Kidney (tissue), 14 donors: ENCODE data around the gene LIFR. TPM values are rescaled to one million over a fixed set of nuclear protein-coding genes. Genes with fewer than 3 reads are reported as not detected.

Experiments used
- DNase-seq, 5 donors: peaks; one replicate each; pipeline ENCODE4 v3.0.0-alpha.2; 2013 to 2020
- FAIRE-seq: peaks from 2 replicates; lab custom pipeline; 2012; peaks lifted over from hg19 to GRCh38; lab: Jason Lieb, UNC
- H3K27ac ChIP-seq, 2 donors: one replicate each; pipeline ENCODE4 v1.7.0; 2013; ENCODE audit warnings: low read depth in 2 of 2, low read length in 2 of 2, inconsistent platforms in 1 of 2
- H3K27me3 ChIP-seq: one replicate; pipeline ENCODE4 v1.7.1; 2013; ENCODE audit warnings: low read length, inconsistent platforms; ENCODE audit not compliant: control insufficient read depth, insufficient read depth
- H3K36me3 ChIP-seq, 3 donors: one replicate each; pipeline versions ENCODE4 v1.7.0 to v1.7.1; 2013; ENCODE audit warnings: low read length in 3 of 3, control low read depth in 1 of 3, inconsistent platforms in 1 of 3; ENCODE audit not compliant: insufficient read depth in 3 of 3, control insufficient read depth in 2 of 3
- H3K4me1 ChIP-seq, 3 donors: one replicate each; pipeline versions ENCODE4 v1.7.0 to v1.7.1; 2013; ENCODE audit warnings: low read length in 3 of 3, inconsistent platforms in 1 of 3, low read depth in 1 of 3; ENCODE audit not compliant: control insufficient read depth in 2 of 3, insufficient read depth in 2 of 3
- H3K4me3 ChIP-seq, 3 donors: one replicate each; pipeline versions ENCODE4 v1.7.0 to v1.8.1; 2013; ENCODE audit warnings: low read length in 3 of 3, control low read depth in 1 of 3, inconsistent platforms in 1 of 3
- H3K9ac ChIP-seq, 3 donors: one replicate each; pipeline versions ENCODE4 v1.7.0 to v1.7.1; 2013; ENCODE audit warnings: low read length in 3 of 3, control low read depth in 1 of 3, inconsistent platforms in 1 of 3
- H3K9me3 ChIP-seq, 3 donors: one replicate each; pipeline versions ENCODE4 v1.7.0 to v1.7.1; 2013; ENCODE audit warnings: low read length in 3 of 3, control low read depth in 1 of 3, inconsistent platforms in 1 of 3; ENCODE audit not compliant: control insufficient read depth in 2 of 3, insufficient read depth in 1 of 3
- CTCF ChIP-seq: IDR thresholded peaks from 3 replicates; pipeline ENCODE4 v1.5.1; 2012; ENCODE audit warnings: mild to moderate bottlenecking, moderate library complexity, borderline replicate concordance; ENCODE audit not compliant: insufficient read depth; ENCODE audit errors: extremely low read depth
- intact Hi-C: fragments of 100-400 bp; cut with DNase I; formaldehyde crosslinking; loops from one replicate; pipeline ENCODE4 v1.11.1; 2022
- polyA plus RNA-seq: library from polyadenylated mRNA; stranded (reverse); fragments of 350-450 nt; fragmentation: Illumina TruSeq; extraction: RNeasy Lipid Tissue Mini Kit (QIAGEN cat#74804); gene quantifications from one replicate; pipeline ENCODE4 v1.2.3, GENCODE V29; 2014; ENCODE audit warnings: low read depth, low replicate concordance; ENCODE audit not compliant: insufficient read depth
- total RNA-seq: library from RNA; stranded (reverse); fragmentation: NEBNext Ultra II Directional; extraction: Animal tissue kit (Norgen Biotek cat#: 25700); gene quantifications from one replicate; pipeline ENCODE4 v1.2.1, GENCODE V29; 2021
- donor health status: control.
- donor health status: control.
- donor health status: control.
- donor health status: control.
- donor health status: control.
- donor health status: DM: yes; HTN: yes; CAD: no.
- donor health status: Normal renal cell carcinoma (clear cell type).

The LIFR gene
- total and polyA plus RNA-seq, 2 donors from 2014 or later = 8.5 to 90.1 TPM

DNA sequence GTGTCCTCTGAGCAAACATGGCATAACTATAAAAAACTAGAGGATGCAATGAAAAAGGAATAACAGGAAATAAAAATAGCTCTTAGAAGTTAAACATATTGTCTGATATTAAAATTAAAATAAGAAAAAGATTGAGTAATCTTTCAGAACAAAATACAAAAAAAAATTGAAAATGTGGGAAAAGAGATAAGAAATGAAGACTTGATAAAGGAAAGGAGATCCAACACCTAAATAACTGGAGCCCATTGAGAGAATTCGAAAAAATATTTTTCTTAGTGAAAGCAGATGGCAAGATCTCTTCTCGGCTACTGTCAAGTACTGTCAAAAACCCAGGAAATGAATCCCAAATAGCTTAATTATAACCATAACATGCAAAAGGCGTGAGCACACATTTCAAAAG lies 24.9 kb downstream of the LIFR start:
- no peak for FAIRE-seq
- no peak overlapping the region for H3K27ac ChIP-seq

GRCh38 chr5:38529955-38530646 lies 26.3 kb downstream of the LIFR start:
- FAIRE-seq (peak; percentile 38), DNase-seq (no peak)
- H3K4me1 ChIP-seq = peaks cover 0 to 35% (median 25%) of the 10 kb centered on the region in 3 donors
- intact Hi-C loops = no loop called here
- H3K4me3 ChIP-seq = no peak overlapping the region
- no peaks in the 10 kb centered on the region for H3K9me3 ChIP-seq
- no peaks in the 10 kb centered on the region for H3K27me3 ChIP-seq
- peaks cover 5 to 23% (median 6%) of the 10 kb centered on the region in 3 donors for H3K36me3 ChIP-seq
- no peak for TF ChIP-seq CTCF
- no peak overlapping the region for H3K27ac ChIP-seq
- no peak overlapping the region for H3K9ac ChIP-seq

More for the DNA sequence above, 24.9 kb downstream of the LIFR start:
- H3K9me3 ChIP-seq = no peaks in the 10 kb centered on the region
- no peaks in the 10 kb centered on the region for H3K27me3 ChIP-seq
- intact Hi-C loops = no loop called here
- peaks cover 3 to 11% (median 3%) of the 10 kb centered on the region in 3 donors for H3K36me3 ChIP-seq
- peaks cover 2 to 41% (median 28%) of the 10 kb centered on the region in 3 donors for H3K4me1 ChIP-seq
- no peak for TF ChIP-seq CTCF
- H3K4me3 ChIP-seq = no peak overlapping the region
- no peak for DNase-seq
- H3K9ac ChIP-seq = no peak overlapping the region

GRCh38 chr5:38528162-38528703 lies 28.2 kb downstream of the LIFR start:
- no peaks in the 10 kb centered on the region for H3K27me3 ChIP-seq
- H3K4me1 ChIP-seq = peaks cover 0 to 16% (median 15%) of the 10 kb centered on the region in 3 donors
- FAIRE-seq (no peak), DNase-seq (no peak)
- no peak overlapping the region for H3K9ac ChIP-seq
- H3K36me3 ChIP-seq = peaks cover 5 to 31% (median 11%) of the 10 kb centered on the region in 3 donors
- no peak overlapping the region for H3K27ac ChIP-seq
- intact Hi-C loops = no loop called here
- H3K9me3 ChIP-seq = no peaks in the 10 kb centered on the region
- no peak for TF ChIP-seq CTCF
- H3K4me3 ChIP-seq = no peak overlapping the region
